ENCODE data around the gene PIP4K2A.
"Not testable (repeated sequence)": the region's sequence is repeated elsewhere in the genome, so short reads cannot be mapped to it uniquely, and the experiment has no call there.

The PIP4K2A gene

GRCh38 chr10:22693860-22694259 is 20.5 kb downstream of the PIP4K2A start:
- Histone ChIP-seq H3K9ac (ENCODE audit: low read depth, low read length) (no peak overlapping the region), H3K4me1 (ENCODE audit: insufficient read depth, low read length) (peaks cover 20% of the 10 kb centered on the region), H3K9me3 (ENCODE audit: control insufficient read depth, insufficient read depth, low read length) (peaks cover 11% of the 10 kb centered on the region), H3K36me3 (ENCODE audit: insufficient read depth, low read length) (no peaks in the 10 kb centered on the region)

DNA sequence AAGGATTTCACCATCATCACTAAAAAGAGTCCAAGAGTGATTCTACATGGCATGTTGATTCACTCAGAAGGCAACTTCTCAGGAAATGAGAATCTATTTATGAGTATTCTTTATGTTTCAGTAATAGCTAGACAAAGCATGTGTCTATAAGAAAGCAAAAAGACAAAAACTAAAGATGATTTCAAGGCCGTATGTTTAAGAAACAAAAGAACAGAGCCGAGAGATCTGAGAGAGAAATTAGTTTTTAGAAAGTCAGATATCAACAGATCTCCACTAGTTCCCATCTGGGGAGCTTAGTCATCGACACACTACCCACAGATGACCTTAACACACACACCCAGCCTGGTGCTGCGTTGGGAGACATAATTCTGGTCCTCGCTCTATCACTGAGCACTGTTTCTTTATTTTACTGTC is 21.0 kb downstream of the PIP4K2A start:
- peaks cover 20% of the 10 kb centered on the region for H3K4me1 ChIP-seq (ENCODE audit: insufficient read depth, low read length)
- H3K36me3 ChIP-seq (ENCODE audit: insufficient read depth, low read length), result no peaks in the 10 kb centered on the region
- no peak overlapping the region for H3K9ac ChIP-seq (ENCODE audit: low read depth, low read length)
- peaks cover 11% of the 10 kb centered on the region for H3K9me3 ChIP-seq (ENCODE audit: control insufficient read depth, insufficient read depth, low read length)

DNA sequence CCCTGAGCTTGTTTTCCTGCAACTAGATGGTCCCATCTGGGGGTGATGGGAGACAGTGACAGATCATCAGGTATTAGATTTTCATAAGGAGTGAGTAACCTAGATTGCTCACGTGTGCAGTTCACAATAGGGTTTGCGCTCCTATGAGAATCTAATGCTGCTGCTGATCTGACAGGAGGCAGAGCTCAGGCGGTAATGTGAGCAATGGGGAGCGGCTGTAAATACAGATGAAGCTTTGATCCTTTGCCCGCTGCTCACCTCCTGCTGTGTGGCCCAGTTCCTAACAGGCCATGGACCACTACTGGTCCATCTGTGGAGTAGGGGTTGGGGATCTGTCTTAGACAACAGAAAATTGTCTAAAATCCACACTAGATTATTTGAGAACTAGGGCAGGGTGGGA is 22.3 kb downstream of the PIP4K2A start:
- Histone ChIP-seq H3K4me1 (ENCODE audit: insufficient read depth, low read length) (peaks cover 15% of the 10 kb centered on the region), H3K9me3 (ENCODE audit: control insufficient read depth, insufficient read depth, low read length) (peaks cover 11% of the 10 kb centered on the region)
- not testable (repeated sequence) for H3K36me3 ChIP-seq (ENCODE audit: insufficient read depth, low read length); H3K9ac ChIP-seq (ENCODE audit: low read depth, low read length)

DNA sequence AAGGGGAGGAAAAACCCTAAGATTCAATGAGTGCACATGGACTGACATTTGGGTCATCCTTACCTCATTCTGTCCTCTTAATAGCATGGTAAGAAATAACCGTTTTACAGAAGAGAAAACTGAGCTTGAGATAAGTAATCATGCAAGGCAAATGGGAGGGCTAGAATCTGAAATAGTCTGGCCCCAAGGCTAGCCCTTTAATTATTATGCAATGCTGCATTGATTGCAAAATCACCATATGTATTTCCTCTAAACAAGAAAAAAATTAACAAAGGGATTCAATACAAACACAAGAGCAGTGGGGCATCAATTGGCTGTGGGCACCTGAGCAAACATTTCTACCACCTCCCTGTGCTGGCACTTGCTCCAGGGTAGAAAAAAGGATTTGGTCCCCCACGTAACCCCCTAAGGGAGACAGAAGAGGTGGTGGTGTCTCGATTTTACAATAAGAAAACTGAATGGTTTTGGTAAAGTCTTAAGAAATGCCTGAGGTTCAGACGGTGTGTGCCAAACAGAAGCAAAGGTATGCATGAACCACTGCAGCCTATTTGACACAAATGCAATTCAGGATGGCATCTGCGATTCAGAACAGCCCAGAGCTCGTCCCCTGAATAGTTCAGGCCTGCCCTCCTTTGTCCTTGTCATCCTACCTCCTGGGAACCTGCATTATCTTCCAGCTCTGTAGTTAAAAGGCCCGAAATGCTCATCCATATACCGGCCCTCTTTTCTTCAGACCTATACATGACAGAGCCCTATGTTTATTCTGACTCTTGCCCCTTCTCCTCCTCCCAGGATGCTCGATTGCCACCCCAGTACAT is 23.6 kb downstream of the PIP4K2A start:
- no peak overlapping the region for H3K9ac ChIP-seq (ENCODE audit: low read depth, low read length)
- H3K4me1 ChIP-seq (ENCODE audit: insufficient read depth, low read length), result peaks cover 15% of the 10 kb centered on the region
- peaks cover 11% of the 10 kb centered on the region for H3K9me3 ChIP-seq (ENCODE audit: control insufficient read depth, insufficient read depth, low read length)
- no peaks in the 10 kb centered on the region for H3K36me3 ChIP-seq (ENCODE audit: insufficient read depth, low read length)

- Histone ChIP-seq H3K9me3 (ENCODE audit: control insufficient read depth, insufficient read depth, low read length) (peaks cover 11% of the 10 kb centered on the region), H3K4me1 (ENCODE audit: insufficient read depth, low read length) (peaks cover 15% of the 10 kb centered on the region), H3K9ac (ENCODE audit: low read depth, low read length) (no peak overlapping the region), H3K36me3 (ENCODE audit: insufficient read depth, low read length) (no peaks in the 10 kb centered on the region)
Measured at GRCh38 chr10:22690158-22690557, 24.2 kb downstream of the PIP4K2A start.

DNA sequence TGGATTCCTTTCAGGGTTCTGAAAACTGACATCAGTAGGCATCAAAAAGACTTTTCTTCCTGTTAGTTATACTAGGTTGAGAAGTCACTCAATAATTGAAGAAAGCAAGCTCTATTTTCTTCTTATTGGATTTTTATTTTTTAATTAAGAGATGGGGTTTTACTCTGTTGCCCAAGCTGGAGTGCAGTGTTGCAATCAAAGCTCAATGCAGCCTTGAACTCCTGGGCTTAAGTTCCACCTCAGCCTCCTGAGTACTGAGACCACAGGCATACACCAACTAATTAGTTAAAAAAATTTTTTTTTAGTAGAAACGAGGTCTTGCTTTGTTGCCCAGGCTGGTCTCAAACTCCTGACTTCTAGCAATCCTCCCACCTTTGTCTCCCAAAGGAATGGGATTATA is 28.0 kb downstream of the PIP4K2A start:
- H3K9me3 ChIP-seq (ENCODE audit: control insufficient read depth, insufficient read depth, low read length), result no peaks in the 10 kb centered on the region
- H3K9ac ChIP-seq (ENCODE audit: low read depth, low read length), result no peak overlapping the region
- peaks cover 32% of the 10 kb centered on the region for H3K4me1 ChIP-seq (ENCODE audit: insufficient read depth, low read length)
- H3K36me3 ChIP-seq (ENCODE audit: insufficient read depth, low read length), result no peaks in the 10 kb centered on the region

- H3K4me1 ChIP-seq (ENCODE audit: insufficient read depth, low read length), result peaks cover 35% of the 10 kb centered on the region
- H3K9ac ChIP-seq (ENCODE audit: low read depth, low read length), result no peak overlapping the region
Measured at GRCh38 chr10:22685926-22686325, 28.5 kb downstream of the PIP4K2A start.

GRCh38 chr10:22684699-22685098 is 29.7 kb downstream of the PIP4K2A start:
- H3K9ac ChIP-seq (ENCODE audit: low read depth, low read length), result no peak overlapping the region
- peaks cover 34% of the 10 kb centered on the region for H3K4me1 ChIP-seq (ENCODE audit: insufficient read depth, low read length)
- H3K36me3 ChIP-seq (ENCODE audit: insufficient read depth, low read length), result no peaks in the 10 kb centered on the region
- no peaks in the 10 kb centered on the region for H3K9me3 ChIP-seq (ENCODE audit: control insufficient read depth, insufficient read depth, low read length)

More at GRCh38 chr10:22685926-22686325, 28.5 kb downstream of the PIP4K2A start:
- H3K9me3 ChIP-seq (ENCODE audit: control insufficient read depth, insufficient read depth, low read length), result no peaks in the 10 kb centered on the region
- H3K36me3 ChIP-seq (ENCODE audit: insufficient read depth, low read length), result no peaks in the 10 kb centered on the region

DNA sequence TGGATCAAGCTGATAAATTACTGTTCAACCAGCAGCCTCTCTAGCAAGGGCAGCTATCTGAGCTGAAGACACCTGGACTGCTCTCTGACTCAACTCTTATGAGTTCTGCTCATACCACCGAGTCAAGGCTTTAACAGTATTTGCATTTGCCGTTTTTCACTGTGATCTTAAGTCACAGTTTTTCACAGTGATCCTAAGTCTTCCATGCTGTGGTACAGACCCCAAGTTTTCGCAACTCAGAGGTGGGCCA is 31.3 kb downstream of the PIP4K2A start:
- Histone ChIP-seq H3K36me3 (ENCODE audit: insufficient read depth, low read length) (no peaks in the 10 kb centered on the region), H3K4me1 (ENCODE audit: insufficient read depth, low read length) (peaks cover 28% of the 10 kb centered on the region), H3K9ac (ENCODE audit: low read depth, low read length) (no peak overlapping the region), H3K9me3 (ENCODE audit: control insufficient read depth, insufficient read depth, low read length) (no peaks in the 10 kb centered on the region)

DNA sequence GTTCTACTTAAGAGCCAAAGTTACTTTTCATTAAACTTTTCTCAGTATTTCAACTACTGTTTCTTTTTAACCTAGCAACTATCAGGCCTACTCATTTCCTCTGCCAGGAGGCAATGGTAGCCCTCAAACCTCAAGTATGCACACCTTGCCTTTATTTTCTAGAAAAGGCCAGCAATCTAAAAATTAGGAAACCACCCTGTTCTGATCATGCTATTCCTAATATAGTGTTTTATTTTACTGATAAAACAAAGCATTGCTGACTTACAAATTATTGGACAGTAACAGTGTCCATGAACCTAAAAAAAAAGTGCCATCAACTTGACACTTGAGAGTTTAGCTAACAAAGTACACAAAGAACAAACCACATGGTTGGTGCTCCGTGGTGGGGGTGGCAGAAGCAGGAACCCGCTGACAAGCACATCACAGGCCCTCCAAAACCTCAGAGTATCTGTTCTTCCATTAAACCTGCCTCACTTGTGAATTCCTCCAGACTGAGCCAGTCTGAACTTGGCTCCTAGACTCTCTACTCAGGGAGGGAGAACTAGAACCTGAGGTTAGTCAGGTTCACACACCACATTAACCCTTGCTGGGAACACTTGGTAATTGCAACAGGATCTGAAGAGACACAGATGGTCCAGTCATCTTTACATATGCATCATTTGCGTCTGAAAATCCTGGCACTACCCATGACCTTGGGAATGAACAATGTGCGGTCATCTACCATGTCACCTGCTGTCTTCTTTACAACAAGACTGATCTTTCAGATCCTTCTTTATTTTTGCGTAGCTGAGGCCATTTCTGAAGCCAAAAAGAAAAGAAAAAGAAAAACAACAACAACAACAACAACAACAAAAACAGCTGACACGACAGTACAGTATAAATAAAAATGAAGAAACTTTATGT is 31.9 kb downstream of the PIP4K2A start:
- peaks cover 28% of the 10 kb centered on the region for H3K4me1 ChIP-seq (ENCODE audit: insufficient read depth, low read length)
- no peaks in the 10 kb centered on the region for H3K9me3 ChIP-seq (ENCODE audit: control insufficient read depth, insufficient read depth, low read length)
- no peaks in the 10 kb centered on the region for H3K36me3 ChIP-seq (ENCODE audit: insufficient read depth, low read length)
- no peak overlapping the region for H3K9ac ChIP-seq (ENCODE audit: low read depth, low read length)

- Histone ChIP-seq H3K36me3 (ENCODE audit: insufficient read depth, low read length) (no peaks in the 10 kb centered on the region), H3K9ac (ENCODE audit: low read depth, low read length) (no peak overlapping the region), H3K9me3 (ENCODE audit: control insufficient read depth, insufficient read depth, low read length) (no peaks in the 10 kb centered on the region), H3K4me1 (ENCODE audit: insufficient read depth, low read length) (peaks cover 28% of the 10 kb centered on the region)
Measured at GRCh38 chr10:22681783-22682183, 32.6 kb downstream of the PIP4K2A start.

- Histone ChIP-seq H3K9ac (ENCODE audit: low read depth, low read length) (no peak overlapping the region), H3K36me3 (ENCODE audit: insufficient read depth, low read length) (no peaks in the 10 kb centered on the region), H3K4me1 (ENCODE audit: insufficient read depth, low read length) (peaks cover 28% of the 10 kb centered on the region), H3K9me3 (ENCODE audit: control insufficient read depth, insufficient read depth, low read length) (no peaks in the 10 kb centered on the region)
Measured at GRCh38 chr10:22681301-22681700, 33.1 kb downstream of the PIP4K2A start.

DNA sequence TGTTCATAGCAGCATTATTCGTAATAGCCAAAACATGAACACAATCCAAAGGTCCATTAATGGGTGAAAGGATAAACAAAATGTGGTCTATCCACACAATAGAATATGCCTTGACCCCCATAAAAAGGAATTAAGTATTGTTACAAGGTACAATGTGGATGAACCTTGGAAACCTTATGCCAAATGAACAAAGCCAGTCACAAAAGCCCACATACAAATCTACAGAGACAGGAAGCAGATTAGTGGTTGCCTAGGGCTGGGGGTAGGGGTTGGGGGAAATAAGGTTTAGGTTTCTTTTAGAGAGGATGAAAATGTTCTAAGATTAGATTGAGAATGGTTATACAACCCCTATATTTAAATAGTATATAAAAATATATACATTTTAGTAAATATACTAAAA is 34.8 kb downstream of the PIP4K2A start:
- Histone ChIP-seq H3K4me1 (ENCODE audit: insufficient read depth, low read length) (peaks cover 33% of the 10 kb centered on the region), H3K36me3 (ENCODE audit: insufficient read depth, low read length) (no peaks in the 10 kb centered on the region), H3K9me3 (ENCODE audit: control insufficient read depth, insufficient read depth, low read length) (no peaks in the 10 kb centered on the region), H3K9ac (ENCODE audit: low read depth, low read length) (no peak overlapping the region)

DNA sequence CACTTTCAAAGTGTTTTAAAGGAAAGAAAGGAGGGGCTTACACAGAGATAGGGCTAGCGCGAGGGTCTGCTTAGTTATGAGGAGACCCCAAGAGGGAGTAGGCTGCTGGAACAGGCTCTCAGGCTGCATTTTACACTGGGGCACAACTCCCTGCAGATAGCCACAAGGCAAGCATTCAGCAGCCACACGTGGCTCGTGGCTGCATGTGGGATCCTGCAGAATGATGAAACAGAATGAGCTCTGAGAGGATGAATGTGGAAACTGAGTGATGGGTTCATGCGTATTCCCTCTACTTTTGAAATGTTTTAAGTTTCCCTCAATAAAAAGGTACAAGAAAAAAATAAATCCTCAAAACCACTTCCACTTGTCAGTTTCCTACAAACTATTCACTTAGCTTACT is 37.0 kb downstream of the PIP4K2A start:
- H3K36me3 ChIP-seq (ENCODE audit: insufficient read depth, low read length), result no peaks in the 10 kb centered on the region
- peaks cover 36% of the 10 kb centered on the region for H3K4me1 ChIP-seq (ENCODE audit: insufficient read depth, low read length)
- H3K9me3 ChIP-seq (ENCODE audit: control insufficient read depth, insufficient read depth, low read length), result no peaks in the 10 kb centered on the region
- H3K9ac ChIP-seq (ENCODE audit: low read depth, low read length), result no peak overlapping the region

- Histone ChIP-seq H3K36me3 (ENCODE audit: insufficient read depth, low read length) (no peaks in the 10 kb centered on the region), H3K9ac (ENCODE audit: low read depth, low read length) (no peak overlapping the region), H3K9me3 (ENCODE audit: control insufficient read depth, insufficient read depth, low read length) (no peaks in the 10 kb centered on the region), H3K4me1 (ENCODE audit: insufficient read depth, low read length) (peaks cover 35% of the 10 kb centered on the region)
Measured at GRCh38 chr10:22676435-22676834, 37.9 kb downstream of the PIP4K2A start.
